NCI-H82 (cell line): ENCODE results near the gene ABCC8.

ENCODE experiments used
- DNase-seq: peaks from one replicate; lab custom pipeline; 2025; lab: John Stamatoyannopoulos, UW

ABCC8 gene

DNA sequence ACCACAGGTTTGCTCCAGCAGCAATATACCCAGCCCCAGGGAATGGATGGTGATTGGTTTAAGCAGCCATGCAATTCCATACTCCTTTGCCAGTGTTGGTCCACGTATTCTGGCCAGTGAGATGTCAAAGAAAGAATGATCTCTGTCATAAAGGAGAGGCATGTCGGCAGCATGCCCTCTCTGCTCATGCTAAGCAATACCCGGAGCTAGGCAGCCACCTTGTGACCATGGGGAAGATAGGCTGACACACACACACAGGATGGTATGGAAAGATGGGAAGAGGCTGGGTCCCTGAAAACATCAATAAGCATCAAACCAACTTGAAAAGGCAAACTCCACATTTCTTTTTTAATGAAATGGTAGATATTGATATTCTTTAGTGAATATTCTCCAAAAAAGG, 5.1 kb downstream of the ABCC8 start:
- DNase-seq, result no peak

DNA sequence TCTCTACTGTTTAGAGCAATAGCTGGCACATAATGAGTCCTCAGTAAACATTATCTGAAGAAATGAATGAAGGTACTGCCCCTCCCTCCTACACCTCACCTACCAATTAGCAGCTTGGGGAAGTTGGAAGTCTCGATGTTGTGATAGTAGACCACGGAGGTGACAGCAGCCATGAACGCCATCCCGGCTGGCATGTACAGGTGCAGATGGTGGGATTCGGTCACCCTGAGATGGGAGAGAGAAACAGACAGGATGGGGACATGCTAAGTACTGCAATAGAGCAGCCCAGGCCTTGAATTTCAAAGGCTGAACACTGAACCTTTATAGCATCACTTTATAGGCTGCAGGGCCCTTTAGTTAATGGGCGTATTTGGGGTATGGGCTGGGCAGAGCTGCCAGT, 6.6 kb downstream of the ABCC8 start:
- no peak for DNase-seq

DNA sequence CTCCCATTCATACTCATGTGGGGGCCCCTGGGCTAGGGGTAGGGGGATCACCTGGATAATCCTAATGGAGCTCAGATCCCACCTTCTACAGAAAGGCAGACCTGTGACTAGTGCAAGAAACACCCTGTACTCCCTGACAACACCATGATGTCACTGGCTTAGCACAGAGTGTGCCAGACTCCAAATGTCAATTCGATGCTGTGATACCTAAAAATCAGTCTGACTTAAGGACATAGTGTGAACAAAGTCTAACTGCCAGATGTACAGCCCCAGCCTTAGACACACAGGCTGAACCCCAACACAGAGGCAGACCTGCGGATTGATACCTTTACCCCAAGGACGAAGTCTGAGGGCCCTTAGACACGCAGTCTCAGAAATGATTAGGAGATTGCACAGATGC, 8.5 kb downstream of the ABCC8 start:
- DNase-seq, result no peak

DNA sequence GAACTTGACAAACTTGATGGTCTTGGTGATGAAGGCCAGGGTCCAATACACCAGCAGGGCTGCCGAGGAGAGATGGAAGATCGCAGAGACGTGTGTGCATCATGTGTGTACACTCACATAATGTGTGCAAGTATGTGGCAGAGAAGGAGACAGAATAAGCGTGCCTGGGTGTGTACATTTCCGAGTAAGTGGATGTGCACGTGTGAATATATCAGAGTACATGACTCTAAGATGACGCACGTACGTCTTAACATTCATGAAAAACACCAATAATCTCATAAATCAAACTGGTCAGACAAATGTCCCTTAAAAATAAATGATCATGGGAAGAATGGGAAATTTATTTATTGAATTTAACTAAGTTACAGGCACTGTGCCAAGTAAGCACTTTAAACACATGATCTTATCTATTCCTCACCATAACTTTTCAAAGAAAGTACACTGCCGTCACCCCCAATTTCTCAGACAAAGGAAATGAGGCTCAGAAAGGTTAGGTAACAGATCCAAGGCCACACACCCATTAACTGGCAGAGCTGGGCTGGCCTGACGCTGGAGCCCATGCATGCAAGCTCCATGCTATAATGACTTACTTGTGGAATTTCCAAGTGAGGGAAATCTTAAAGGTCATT, 13.0 kb downstream of the ABCC8 start:
- no peak for DNase-seq

DNA sequence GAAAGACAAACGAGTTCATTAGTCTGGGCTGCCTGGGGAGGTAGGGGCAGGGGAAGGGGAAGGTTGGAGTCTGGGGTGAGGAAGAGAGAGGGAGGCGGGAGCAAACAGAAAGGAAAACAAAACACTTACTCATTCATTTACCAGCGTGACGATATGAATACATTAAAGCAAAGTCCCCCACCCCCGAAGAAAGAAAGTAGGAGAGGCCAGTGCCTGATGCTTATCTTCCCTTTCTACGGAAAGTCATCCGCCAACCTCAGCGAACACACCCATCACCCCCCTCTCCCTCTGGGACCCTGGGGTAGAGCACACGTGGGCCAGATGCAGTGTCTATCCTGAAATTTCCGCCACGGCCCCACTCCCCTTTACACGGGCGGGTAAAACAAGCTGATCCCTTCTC, 13.7 kb downstream of the ABCC8 start:
- no peak for DNase-seq

DNA sequence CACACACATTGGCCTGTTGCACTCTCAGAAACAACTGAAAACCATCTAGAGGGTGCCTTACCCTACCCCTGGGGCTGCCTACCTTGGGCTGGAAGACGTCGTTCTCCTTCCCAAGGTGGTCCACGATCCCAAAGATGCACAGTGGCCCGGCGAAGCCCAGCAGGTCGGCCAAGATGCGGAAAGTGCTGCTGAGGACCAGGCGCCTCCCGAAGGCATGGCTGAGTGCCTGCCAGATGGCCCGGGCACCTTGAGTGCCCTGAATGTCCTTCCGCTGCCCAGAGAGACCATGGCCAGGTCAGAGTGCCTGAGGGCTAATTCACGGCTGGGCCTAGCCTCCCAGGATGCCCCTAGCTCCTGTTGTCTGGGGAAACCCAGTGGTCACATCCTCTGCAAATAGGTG, 16.2 kb downstream of the ABCC8 start:
- DNase-seq, result no peak

DNA sequence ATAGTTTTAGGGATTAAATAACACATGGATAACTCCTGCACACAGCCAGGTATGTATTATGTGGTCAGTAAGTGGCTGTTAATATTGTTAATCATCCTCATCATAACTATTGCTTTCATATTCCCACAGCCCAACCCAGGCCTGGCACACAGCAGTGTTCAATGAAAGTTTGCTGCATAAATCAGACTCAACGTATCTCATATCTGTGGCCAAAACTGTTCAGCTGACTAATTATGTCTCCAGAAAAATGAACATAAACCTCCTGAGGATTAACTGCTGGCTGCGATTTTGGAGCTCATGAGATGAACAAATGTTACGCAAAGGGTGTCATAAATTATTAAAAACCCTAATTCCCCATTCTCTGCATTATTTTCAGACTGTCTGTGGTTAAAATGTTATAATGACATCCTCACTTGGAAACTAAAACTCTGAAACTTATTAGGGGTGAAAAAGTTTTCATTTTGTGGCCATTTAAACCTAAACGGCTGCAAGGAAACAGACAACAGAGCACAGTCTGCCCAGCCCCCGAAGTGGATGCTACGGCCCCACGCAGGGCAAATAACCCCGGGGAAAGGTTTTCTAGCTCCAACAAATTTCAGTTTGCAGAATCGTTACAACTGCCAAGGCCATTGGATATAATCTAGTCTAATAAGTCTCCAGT, 17.3 kb downstream of the ABCC8 start:
- no peak for DNase-seq

DNA sequence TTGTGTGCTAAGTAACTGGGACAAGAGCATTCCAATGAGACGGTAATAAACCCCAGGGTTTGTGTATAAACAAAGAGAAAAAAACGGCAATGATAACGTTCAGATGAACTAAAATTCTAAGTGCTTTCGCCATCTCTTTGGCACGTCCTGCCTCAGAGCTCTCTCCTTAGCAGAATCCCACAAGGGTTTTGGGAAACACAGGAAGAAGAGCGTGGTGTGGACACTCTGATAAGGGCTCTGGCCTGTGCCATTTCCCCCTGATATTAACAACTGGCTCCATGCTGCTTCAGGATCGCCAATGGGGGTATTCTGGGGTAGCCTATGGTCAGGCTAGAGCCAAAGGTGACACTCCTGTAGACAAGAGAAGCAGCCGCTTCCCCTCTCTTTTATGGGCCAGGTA, 18.4 kb downstream of the ABCC8 start:
- DNase-seq, result no peak

DNA sequence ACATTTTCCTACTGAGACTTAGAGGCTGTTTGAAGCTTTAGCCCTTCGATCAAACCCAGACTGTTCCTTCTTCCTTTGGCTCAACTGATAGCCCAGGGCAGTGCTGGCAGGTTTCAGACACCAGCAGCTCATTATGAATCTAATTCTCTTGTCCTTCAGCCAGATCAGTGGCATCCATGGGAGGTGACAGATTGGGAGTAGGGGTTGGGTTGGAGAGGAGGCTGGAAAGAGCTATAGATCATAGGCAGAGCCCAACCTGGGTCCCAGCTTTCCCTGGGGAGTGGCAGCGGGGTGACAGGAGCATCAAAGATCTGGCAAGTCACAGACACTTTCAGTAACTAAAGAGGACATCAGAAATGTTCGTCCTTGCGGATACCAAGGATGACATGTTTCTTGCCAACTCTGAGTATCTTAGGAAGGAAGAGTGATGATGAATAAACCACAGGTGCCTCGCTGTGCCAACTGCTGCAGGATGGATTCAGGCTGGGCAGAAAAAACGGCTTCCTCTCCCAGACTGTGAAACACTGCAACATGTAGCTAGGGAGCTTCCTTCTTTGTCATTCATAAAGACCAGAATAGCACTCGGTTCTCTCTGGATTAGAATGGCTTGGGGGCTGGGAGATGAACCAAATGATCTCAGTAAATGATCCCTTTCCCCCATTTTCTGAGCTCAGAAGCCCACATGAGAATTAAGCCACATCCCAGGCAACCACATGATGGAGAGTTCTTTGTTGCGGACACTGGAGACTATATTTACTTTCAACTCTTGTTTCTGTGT, 19.1 kb downstream of the ABCC8 start:
- DNase-seq, result peak; percentile 67

DNA sequence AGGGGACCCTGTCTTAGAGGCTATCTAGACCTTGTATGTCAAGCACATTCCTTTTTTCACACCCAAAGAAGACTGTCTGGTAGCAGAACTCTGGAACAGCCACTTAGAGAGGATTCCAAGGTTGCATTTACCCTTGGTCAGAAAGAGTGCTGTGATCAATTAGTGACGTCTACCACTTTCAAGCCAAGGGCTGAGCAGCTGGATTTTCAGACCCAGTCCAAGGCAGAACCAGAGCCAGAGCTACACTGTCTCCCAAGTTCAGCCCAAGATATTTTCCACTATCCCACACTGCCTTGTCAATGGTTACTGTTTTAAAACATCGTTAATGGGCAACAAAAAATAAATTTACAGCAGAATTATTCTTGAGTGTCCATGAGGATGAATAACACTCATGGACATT, 24.0 kb downstream of the ABCC8 start:
- no peak for DNase-seq

DNA sequence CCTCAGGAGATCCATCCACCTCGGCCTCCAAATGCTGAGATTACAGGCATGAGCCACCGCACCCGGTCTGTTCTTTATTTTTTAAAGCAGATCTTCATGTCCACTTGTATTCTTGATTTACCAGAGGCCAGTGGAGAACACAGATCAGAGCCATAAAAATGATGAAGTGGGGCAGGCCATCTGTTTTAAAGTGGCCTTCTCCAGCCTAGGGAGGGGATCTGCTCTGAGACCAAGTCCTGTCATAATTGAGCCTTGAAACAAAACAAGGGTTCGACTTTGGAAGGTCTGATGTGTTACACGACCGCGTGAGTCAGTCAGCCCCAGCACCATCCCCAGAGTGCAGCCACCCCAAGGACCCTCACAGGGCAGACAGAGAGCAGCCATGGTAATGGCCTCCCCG, 27.5 kb downstream of the ABCC8 start:
- DNase-seq, result no peak

DNA sequence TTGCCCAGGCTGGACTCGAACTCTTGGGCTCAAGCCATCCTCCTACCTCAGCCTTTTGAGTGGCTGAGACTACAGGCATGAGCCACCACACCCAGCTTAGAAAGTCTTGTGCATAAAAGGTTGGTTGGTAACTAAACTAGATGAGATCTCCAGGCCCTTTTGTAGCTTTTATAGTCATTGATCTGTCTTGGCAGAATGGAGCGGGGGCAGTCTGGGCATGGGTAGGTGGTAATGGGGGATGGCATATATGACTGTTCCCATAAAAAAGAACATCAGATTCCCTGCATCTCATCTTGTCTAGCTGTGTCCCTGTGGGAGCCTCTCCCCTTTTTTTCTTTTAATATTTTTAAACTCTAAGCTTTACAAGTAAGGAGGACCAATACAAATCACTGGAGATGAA, 30.2 kb downstream of the ABCC8 start:
- DNase-seq, result no peak

DNA sequence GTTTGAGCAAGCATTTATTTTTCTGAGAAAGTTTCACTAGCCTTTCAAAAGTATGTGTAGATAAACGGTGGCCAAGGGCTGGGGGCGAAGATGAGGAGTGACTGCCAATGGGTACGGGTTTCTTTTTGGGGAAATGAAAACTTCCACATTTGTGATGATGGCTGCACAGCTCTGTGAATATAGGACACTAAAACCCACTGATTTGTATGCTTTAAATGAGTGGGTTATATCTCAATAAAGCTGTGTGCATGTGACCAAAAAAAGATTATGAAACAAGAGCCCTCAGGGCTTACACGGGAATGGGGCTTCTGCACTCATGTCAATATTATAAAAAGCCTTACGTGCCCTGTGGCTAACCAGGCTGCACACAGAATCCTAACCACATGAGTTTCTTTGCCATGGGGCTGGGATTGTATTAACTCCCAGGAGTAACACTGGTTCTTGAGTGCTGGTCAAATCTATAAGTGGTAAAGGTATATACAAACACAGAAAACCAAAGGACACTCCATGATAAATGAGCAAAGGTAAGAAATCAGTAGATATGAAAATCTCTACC, 31.3 kb downstream of the ABCC8 start:
- no peak for DNase-seq

DNA sequence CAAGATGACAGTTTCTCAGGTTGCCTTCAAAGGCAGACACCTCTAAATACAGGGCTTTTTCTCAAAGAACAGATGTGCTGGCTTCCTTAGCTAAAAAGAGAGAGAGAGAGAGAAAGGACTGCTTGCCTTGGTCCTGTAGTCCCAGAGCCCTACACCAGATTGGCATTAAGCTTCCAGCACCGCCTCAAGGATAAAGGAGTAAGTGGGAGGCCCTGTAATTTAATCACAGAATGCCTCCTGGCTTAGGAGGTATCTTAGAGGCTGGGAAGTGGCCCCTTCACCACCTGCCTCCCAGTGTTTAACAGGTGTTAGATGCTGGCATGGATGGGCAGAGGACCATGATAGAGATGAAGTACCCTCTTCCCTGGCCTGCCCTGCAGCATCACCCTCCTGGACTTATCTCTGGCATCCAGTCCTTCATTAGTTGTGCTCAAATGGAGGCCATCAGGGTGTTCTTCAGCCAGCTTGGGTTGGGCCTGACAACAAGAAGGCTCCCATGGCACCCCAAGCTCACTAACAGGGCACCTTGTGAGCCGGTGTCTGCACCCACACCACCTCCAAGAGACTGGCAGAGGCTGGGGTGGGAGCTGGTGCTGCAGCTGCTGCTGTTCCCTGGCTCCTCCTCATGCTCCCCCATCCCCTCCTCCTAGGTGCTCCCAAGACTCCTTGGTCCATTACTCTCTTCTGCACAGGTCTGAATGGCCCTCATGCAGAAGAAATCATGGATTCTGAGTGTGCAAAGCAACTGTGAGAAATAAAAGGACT, 32.5 kb downstream of the ABCC8 start:
- peak; percentile 92 for DNase-seq

DNA sequence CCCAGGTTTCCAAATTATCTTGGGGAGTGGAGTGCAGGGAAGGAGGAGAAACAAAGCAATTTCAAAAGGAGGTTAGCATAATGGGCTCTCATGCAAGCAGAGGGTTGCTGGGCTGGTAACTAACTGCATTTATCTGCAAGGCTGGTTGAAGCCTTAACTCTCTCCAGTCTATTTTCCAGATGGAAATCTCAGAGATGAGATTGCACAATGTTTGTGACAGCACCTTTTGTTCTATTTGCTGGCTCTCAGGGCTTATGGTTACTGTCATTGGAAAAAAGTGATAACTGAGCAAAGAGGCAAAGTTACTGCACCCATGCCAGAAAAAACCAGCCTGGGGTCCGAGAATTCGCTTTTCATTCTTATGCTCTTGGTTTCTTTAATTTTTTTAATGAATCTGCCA, 33.2 kb downstream of the ABCC8 start:
- DNase-seq, result no peak

DNA sequence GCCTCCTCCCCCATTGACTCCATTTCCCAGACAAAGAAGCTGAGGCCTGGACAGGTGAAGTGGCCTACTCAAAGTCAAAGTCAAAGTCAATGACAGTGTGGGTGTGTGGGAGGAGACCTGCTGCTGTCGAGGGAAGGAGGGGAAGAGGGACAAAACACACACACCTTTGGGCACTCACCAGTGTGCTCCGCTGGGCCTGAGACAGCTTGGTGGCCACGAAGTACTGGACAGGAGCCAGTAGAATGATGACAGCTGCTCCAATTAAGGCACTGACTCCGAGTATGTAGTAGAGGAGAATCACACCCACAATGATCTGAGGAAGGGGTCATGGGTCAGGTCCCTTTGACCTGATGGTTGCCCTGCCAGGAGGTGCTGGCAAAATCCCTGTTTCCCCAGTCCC, 33.6 kb downstream of the ABCC8 start:
- no peak for DNase-seq

DNA sequence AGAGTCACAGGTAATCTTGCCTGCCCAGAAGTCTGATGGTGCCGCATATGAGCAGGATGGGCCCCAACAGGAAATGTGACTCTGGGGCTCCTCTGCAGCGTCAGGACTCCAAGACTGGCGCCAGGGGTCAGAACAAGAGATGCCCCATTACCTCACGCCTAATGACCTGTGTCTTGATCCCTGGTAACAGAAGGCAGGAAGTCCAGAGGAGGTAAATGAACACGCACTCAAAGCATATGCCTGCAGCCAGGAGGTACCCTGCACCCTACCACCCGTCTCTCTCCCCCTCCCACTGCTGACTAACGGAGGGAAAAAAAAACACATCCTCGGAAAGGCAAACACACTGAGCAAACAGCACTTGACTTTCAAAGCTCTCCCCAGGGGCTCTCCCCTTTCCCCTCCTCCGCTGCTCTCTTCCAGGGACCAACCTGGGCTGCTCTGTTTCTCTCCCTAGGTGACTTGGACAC, 37.3 kb downstream of the ABCC8 start:
- DNase-seq, result peak; percentile 10

DNA sequence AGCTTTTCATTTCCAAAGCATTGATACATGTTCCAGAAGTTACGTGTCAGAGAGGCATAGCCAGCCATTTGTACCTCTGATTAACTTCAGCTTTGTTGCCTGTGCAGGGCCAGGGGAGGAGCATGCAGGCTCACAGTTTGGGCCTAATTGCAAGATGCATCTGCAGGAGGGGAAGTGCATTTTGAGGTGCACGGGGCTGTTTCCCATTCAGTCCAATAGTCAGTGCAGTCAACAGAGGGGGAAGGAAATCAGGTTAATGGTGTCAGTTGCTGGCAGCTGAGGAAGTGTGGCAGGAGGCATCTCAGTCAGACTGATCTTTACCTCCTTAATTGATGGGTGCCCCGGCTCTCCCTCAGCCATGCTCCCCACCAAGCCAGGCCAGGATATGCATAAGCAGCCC, 39.3 kb downstream of the ABCC8 start:
- DNase-seq, result no peak

DNA sequence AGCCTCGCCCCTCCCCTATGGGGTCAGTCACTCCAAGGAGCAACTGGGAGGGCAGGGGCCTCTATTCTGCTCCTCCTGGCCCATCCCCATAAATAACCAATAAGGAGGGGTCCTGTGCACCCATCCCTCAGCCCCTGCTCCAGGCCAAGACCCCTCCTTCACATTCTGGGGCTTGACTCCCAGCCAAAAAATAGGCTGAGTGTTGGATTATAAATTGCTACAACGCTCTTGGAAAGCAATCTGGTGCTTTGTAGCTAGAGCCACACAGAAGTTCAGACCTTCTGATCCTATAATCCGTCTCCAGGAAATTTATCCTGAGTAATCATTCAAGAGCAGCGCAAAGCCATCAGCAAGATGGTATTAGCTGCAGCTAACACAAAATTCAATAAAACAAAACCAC, 42.5 kb downstream of the ABCC8 start:
- DNase-seq, result peak; percentile 97

DNA sequence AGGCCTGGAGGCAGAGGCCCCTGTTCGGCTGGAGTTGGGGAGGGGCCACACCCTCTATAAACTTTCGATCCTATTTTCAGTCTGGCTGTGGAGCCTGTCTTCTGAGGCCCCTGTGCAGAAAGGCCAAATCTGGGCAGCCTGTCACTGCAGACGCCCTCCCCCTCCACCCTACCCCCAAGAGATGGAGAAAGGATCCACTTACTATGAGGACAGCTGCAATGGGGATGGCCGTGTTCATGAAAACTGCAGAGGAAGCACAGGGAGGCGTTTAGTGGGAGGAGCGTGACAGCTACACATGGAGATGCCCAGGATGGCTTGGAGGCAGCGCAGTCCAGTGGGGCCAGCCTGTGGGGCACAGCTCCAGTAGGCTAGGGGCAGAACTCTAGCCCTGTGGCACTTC, 44.6 kb downstream of the ABCC8 start:
- DNase-seq, result peak; percentile 90

DNA sequence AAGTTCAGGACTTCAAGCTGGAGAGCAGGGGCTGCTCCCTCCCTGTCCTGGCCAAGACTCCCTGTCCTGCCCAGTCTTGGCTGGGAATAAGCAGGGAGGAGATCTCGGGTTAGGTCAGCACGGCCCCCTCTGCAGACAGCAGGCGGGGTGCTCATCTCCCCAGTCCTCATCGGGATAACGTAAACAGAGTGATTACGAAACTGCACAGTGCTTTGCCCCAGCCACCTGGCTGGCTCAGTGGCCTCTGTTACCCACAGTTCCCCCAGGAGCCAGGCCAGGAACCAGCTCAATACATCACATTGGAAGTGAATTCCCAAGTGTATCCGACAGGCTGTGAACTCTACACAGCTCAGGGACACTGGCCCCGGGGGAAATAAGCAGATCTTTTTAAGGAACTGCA, 45.5 kb downstream of the ABCC8 start:
- DNase-seq, result peak; percentile 84

DNA sequence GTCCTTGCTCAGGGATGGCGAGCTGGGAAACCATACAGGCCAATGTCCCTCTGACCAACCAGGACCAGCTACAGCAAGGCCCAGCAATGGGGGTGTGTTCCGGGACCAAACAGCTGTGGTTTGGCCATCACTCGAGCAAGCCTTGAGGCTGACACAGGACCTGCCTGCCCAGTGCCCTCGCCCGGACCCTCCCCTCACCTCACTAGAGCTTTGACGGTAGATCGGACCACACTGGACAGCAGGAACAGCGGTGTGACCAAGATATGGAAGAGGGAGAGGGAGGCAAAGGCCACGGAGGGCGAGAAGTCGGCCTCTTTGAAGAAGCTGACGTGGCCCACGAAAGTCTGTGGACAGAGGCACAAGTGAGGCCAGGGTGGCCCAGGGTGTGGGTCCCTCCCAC, 46.0 kb downstream of the ABCC8 start:
- no peak for DNase-seq
